Measurements from ENCODE around the gene SHB. TPM values are rescaled to one million over a fixed set of nuclear protein-coding genes. Genes with fewer than 3 reads are reported as not detected.

The SHB gene
- total RNA-seq, 4 donors from 2014 or later: 9.7 to 17.5 (median 14.2) TPM

GRCh38 chr9:37938121-37938891 is 130.7 kb downstream of the SHB start:
- H3K36me3 ChIP-seq: peaks cover 0 to 4% of the 10 kb centered on the region in 2 donors
- H3K9me3 ChIP-seq: no peaks in the 10 kb centered on the region
- no peak for ATAC-seq
- TF ChIP-seq EP300 (IDR thresholded peaks at IDR 0.05) (no peak), POLR2AphosphoS5 (IDR thresholded peaks at IDR 0.05) (no peak), CTCF (IDR thresholded peaks at IDR 0.05) (no peak), POLR2A (IDR thresholded peaks at IDR 0.05) (no peak)
- no peak overlapping the region for H3K4me3 ChIP-seq
- 35 to 59% methylated on average over 14 of the region's 22 CpGs for WGBS, 2 donors (ENCODE audit: low coverage in 1 of 2)
- H3K27ac ChIP-seq: peak overlapping the region in 1 of 4 donors; percentile 14
- H3K27me3 ChIP-seq: no peaks in the 10 kb centered on the region
- peaks cover 0 to 27% (median 4%) of the 10 kb centered on the region in 3 donors for H3K4me1 ChIP-seq

- WGBS, 2 donors (ENCODE audit: low coverage in 1 of 2): 88% methylated on average over 9 of the region's 9 CpGs; no CpG with 5 or more reads in 1 of the 2 donors
- H3K27ac ChIP-seq: no peak overlapping the region
- no peaks in the 10 kb centered on the region for H3K27me3 ChIP-seq
- no peaks in the 10 kb centered on the region for H3K9me3 ChIP-seq
- no peak for TF ChIP-seq EP300 (IDR thresholded peaks at IDR 0.05)
- TF ChIP-seq POLR2AphosphoS5 (IDR thresholded peaks at IDR 0.05): no peak
- no peak for TF ChIP-seq CTCF (IDR thresholded peaks at IDR 0.05)
- TF ChIP-seq POLR2A (IDR thresholded peaks at IDR 0.05): no peak
- H3K4me1 ChIP-seq: peaks cover 0 to 20% (median 0%) of the 10 kb centered on the region in 3 donors
- no peak for ATAC-seq
- no peak overlapping the region for H3K4me3 ChIP-seq
- H3K36me3 ChIP-seq: peaks cover 0 to 2% of the 10 kb centered on the region in 2 donors
Measured at GRCh38 chr9:37937366-37937765, 131.7 kb downstream of the SHB start.

GRCh38 chr9:37936965-37937364 is 132.1 kb downstream of the SHB start:
- H3K27ac ChIP-seq: no peak overlapping the region
- ATAC-seq: no peak

GRCh38 chr9:37936376-37936775 is 132.7 kb downstream of the SHB start:
- no peak for TF ChIP-seq EP300 (IDR thresholded peaks at IDR 0.05)
- no peak for TF ChIP-seq CTCF (IDR thresholded peaks at IDR 0.05)
- no peak for TF ChIP-seq POLR2AphosphoS5 (IDR thresholded peaks at IDR 0.05)
- no peak for TF ChIP-seq POLR2A (IDR thresholded peaks at IDR 0.05)
- Histone ChIP-seq H3K27me3 (no peaks in the 10 kb centered on the region), H3K36me3 (no peaks in the 10 kb centered on the region), H3K4me1 (peaks cover 0 to 20% (median 0%) of the 10 kb centered on the region in 3 donors), H3K9me3 (no peaks in the 10 kb centered on the region), H3K4me3 (no peak overlapping the region), H3K27ac (no peak overlapping the region)
- WGBS, 2 donors (ENCODE audit: low coverage in 1 of 2): 82 to 83% methylated on average over 5 of the region's 5 CpGs
- no peak for ATAC-seq

More at GRCh38 chr9:37936965-37937364, 132.1 kb downstream of the SHB start:
- no peaks in the 10 kb centered on the region for H3K36me3 ChIP-seq
- no peak overlapping the region for H3K4me3 ChIP-seq
- peaks cover 0 to 20% (median 0%) of the 10 kb centered on the region in 3 donors for H3K4me1 ChIP-seq
- no peaks in the 10 kb centered on the region for H3K9me3 ChIP-seq
- 49 to 54% methylated on average over 3 to 4 of the region's 4 CpGs for WGBS, 2 donors (ENCODE audit: low coverage in 1 of 2)
- TF ChIP-seq POLR2AphosphoS5 (IDR thresholded peaks at IDR 0.05) (no peak), CTCF (IDR thresholded peaks at IDR 0.05) (no peak), EP300 (IDR thresholded peaks at IDR 0.05) (no peak), POLR2A (IDR thresholded peaks at IDR 0.05) (no peak)
- H3K27me3 ChIP-seq: no peaks in the 10 kb centered on the region

- Histone ChIP-seq H3K9me3 (no peaks in the 10 kb centered on the region), H3K4me1 (peaks cover 0 to 20% (median 0%) of the 10 kb centered on the region in 3 donors), H3K36me3 (no peaks in the 10 kb centered on the region), H3K27ac (no peak overlapping the region), H3K27me3 (no peaks in the 10 kb centered on the region), H3K4me3 (no peak overlapping the region)
- no peak for ATAC-seq
- TF ChIP-seq POLR2AphosphoS5 (IDR thresholded peaks at IDR 0.05): no peak
- TF ChIP-seq POLR2A (IDR thresholded peaks at IDR 0.05): no peak
- TF ChIP-seq EP300 (IDR thresholded peaks at IDR 0.05): no peak
- no peak for TF ChIP-seq CTCF (IDR thresholded peaks at IDR 0.05)
- 79 to 80% methylated on average over 3 to 10 of the region's 14 CpGs for WGBS, 2 donors (ENCODE audit: low coverage in 1 of 2)
Measured at GRCh38 chr9:37935096-37935495, 133.9 kb downstream of the SHB start.
